Endothelial cell of umbilical vein (primary cell): Measurements from ENCODE around the gene FLNB.

Experiments used
- CTCF ChIP-seq, 2 donors: IDR thresholded peaks; 1 replicate in 1 of 2; 2 replicates in 1 of 2; pipeline ENCODE4 v1.5.1; 2011; ENCODE audit warnings: low read length in 2 of 2, mild to moderate bottlenecking in 2 of 2, moderate library complexity in 2 of 2, control low read depth in 1 of 2, inconsistent platforms in 1 of 2, low read depth in 1 of 2; ENCODE audit not compliant: insufficient read depth in 1 of 2; ENCODE audit errors: extremely low read depth in 1 of 2
- EZH2 ChIP-seq: IDR thresholded peaks from 2 replicates; pipeline ENCODE4 v1.6.1; 2012; ENCODE audit warnings: borderline replicate concordance, low read depth, mild to moderate bottlenecking, moderate library complexity, low read length, inconsistent platforms; ENCODE audit not compliant: severe bottlenecking
- FOS ChIP-seq: IDR thresholded peaks from 2 replicates; pipeline ENCODE4 v1.6.1; 2011; ENCODE audit warnings: mild to moderate bottlenecking, low read length, moderate library complexity, borderline replicate concordance; ENCODE audit not compliant: insufficient read depth
- GATA2 ChIP-seq: IDR thresholded peaks from 2 replicates; pipeline ENCODE4 v1.7.0; 2011; ENCODE audit warnings: low read depth, mild to moderate bottlenecking, moderate library complexity, mixed read lengths, low read length; ENCODE audit not compliant: insufficient read length, insufficient read depth
- MAX ChIP-seq: IDR thresholded peaks from 2 replicates; pipeline ENCODE4 v1.6.1; 2011; ENCODE audit not compliant: insufficient read depth, insufficient read length
- POLR2A ChIP-seq: IDR thresholded peaks from 2 replicates; pipeline ENCODE4 v1.6.1; 2012; ENCODE audit warnings: low read depth, mild to moderate bottlenecking, control low read depth, low read length
- POLR2AphosphoS5 ChIP-seq: IDR thresholded peaks from 2 replicates; pipeline ENCODE4 v1.6.1; 2012; ENCODE audit warnings: low read depth, mild to moderate bottlenecking, control low read depth, low read length, moderate library complexity; ENCODE audit not compliant: insufficient read depth

- TF ChIP-seq CTCF (IDR thresholded peaks at IDR 0.05; ENCODE audit: extremely low read depth in 1 of 2, insufficient read depth in 1 of 2, low read depth in 1 of 2, low read length in 2 of 2) (no peak), FOS (no peak), POLR2AphosphoS5 (no peak), MAX (no peak), EZH2 (no peak), POLR2A (no peak), GATA2 (no peak)
Measured at GRCh38 chr3:58072763-58073130, 64.5 kb downstream of the FLNB start.
